ENCODE data around the gene APPL1.

Gene APPL1

GRCh38 chr3:57227204-57227929 lies at the start of gene APPL1:
Gene APPL1, plus strand, starts transcription at chr3:57227729. Its CDS starts 155 bp downstream, at chr3:57227884.
- TF ChIP-seq CTCF (IDR thresholded peaks at IDR 0.05; ENCODE audit: insufficient read depth, low read depth, low read length, missing control alignments) = no peak

GRCh38 chr3:57179580-57180410 lies 47.7 kb upstream of the APPL1 start:
- TF ChIP-seq CTCF (IDR thresholded peaks at IDR 0.05; ENCODE audit: insufficient read depth, low read depth, low read length, missing control alignments) = peak; percentile 57

More at GRCh38 chr3:57227204-57227929, at the start of gene APPL1:
- peak within 1 kb of the TSS; percentile 82 for H3K4me3 ChIP-seq (ENCODE audit: low read length)
- peak; percentile 89 for DNase-seq (ENCODE audit: low read depth)

GRCh38 chr3:57184526-57184925 lies 43.0 kb upstream of the APPL1 start:
- H3K4me3 ChIP-seq (ENCODE audit: low read length) = no peak overlapping the region
- TF ChIP-seq CTCF (IDR thresholded peaks at IDR 0.05; ENCODE audit: insufficient read depth, low read depth, low read length, missing control alignments) = no peak
- DNase-seq (ENCODE audit: low read depth) = no peak

More at GRCh38 chr3:57179580-57180410, 47.7 kb upstream of the APPL1 start:
- DNase-seq (ENCODE audit: low read depth) = peak; percentile 47
- H3K4me3 ChIP-seq (ENCODE audit: low read length) = no peak overlapping the region

- no peak for DNase-seq (ENCODE audit: low read depth)
- TF ChIP-seq CTCF (IDR thresholded peaks at IDR 0.05; ENCODE audit: insufficient read depth, low read depth, low read length, missing control alignments) = no peak
- no peak overlapping the region for H3K4me3 ChIP-seq (ENCODE audit: low read length)
Measured at GRCh38 chr3:57192028-57192427, 35.5 kb upstream of the APPL1 start.

GRCh38 chr3:57194641-57195040 lies 32.9 kb upstream of the APPL1 start:
- H3K4me3 ChIP-seq (ENCODE audit: low read length) = no peak overlapping the region
- no peak for TF ChIP-seq CTCF (IDR thresholded peaks at IDR 0.05; ENCODE audit: insufficient read depth, low read depth, low read length, missing control alignments)
- no peak for DNase-seq (ENCODE audit: low read depth)

GRCh38 chr3:57199895-57200297 lies 27.6 kb upstream of the APPL1 start, which contains the start of gene HESX1:
Gene HESX1, minus strand, starts transcription at chr3:57199978. Its CDS starts 60 bp downstream, at chr3:57199918.
- no peak for DNase-seq (ENCODE audit: low read depth)
- no peak for TF ChIP-seq CTCF (IDR thresholded peaks at IDR 0.05; ENCODE audit: insufficient read depth, low read depth, low read length, missing control alignments)
- H3K4me3 ChIP-seq (ENCODE audit: low read length) = no peak within 1 kb of the TSS

Measured in epithelial cell of esophagus (primary cell).